GM18909 (cell line): ENCODE data around the gene TNFRSF19.

ENCODE experiments used
- ATAC-seq: cut with Tn5 transposase; IDR thresholded peaks from one replicate; pipeline ENCODE4 v1.9.1; 2021; ENCODE audit warnings: mild to moderate bottlenecking; ENCODE audit not compliant: unreplicated experiment, poor library complexity

Gene TNFRSF19

GRCh38 chr13:23645851-23646250 is 75.6 kb downstream of the TNFRSF19 start:
- no peak for ATAC-seq

GRCh38 chr13:23651439-23651838 is 81.2 kb downstream of the TNFRSF19 start:
- ATAC-seq, result no peak

GRCh38 chr13:23651887-23652286 is 81.7 kb downstream of the TNFRSF19 start:
- no peak for ATAC-seq

GRCh38 chr13:23652909-23653726 is 82.9 kb downstream of the TNFRSF19 start:
- ATAC-seq, result no peak

- no peak for ATAC-seq
Observed at GRCh38 chr13:23654111-23655110, 84.2 kb downstream of the TNFRSF19 start.

GRCh38 chr13:23655321-23655720 is 85.1 kb downstream of the TNFRSF19 start:
- no peak for ATAC-seq

GRCh38 chr13:23656637-23657371 is 86.6 kb downstream of the TNFRSF19 start:
- ATAC-seq, result no peak

- no peak for ATAC-seq
Observed at GRCh38 chr13:23658929-23659541, 88.8 kb downstream of the TNFRSF19 start.

GRCh38 chr13:23660249-23660648 is 90.0 kb downstream of the TNFRSF19 start:
- ATAC-seq, result no peak

- no peak for ATAC-seq
Observed at GRCh38 chr13:23666582-23666981, 96.4 kb downstream of the TNFRSF19 start.

- no peak for ATAC-seq
Observed at GRCh38 chr13:23667750-23668149, 97.5 kb downstream of the TNFRSF19 start.

- no peak for ATAC-seq
Observed at GRCh38 chr13:23668562-23668961, 98.3 kb downstream of the TNFRSF19 start.

GRCh38 chr13:23670793-23671192 is 100.6 kb downstream of the TNFRSF19 start:
- no peak for ATAC-seq

- no peak for ATAC-seq
Observed at GRCh38 chr13:23671377-23671776, 101.2 kb downstream of the TNFRSF19 start.

- ATAC-seq, result no peak
Observed at GRCh38 chr13:23671897-23672296, 101.7 kb downstream of the TNFRSF19 start.

GRCh38 chr13:23672616-23673015 is 102.4 kb downstream of the TNFRSF19 start:
- ATAC-seq, result no peak

GRCh38 chr13:23673354-23673753 is 103.1 kb downstream of the TNFRSF19 start:
- no peak for ATAC-seq

- no peak for ATAC-seq
Observed at GRCh38 chr13:23673867-23674605, 103.8 kb downstream of the TNFRSF19 start.
